Middle frontal gyrus (tissue), 1 donor: ENCODE data around the gene NFYC.

Experiments
- DNase-seq: peaks from one replicate; pipeline ENCODE4 v3.0.0-alpha.2; 2015; ENCODE audit warnings: low spot score; ENCODE audit errors: extremely low spot score

The NFYC gene

DNA sequence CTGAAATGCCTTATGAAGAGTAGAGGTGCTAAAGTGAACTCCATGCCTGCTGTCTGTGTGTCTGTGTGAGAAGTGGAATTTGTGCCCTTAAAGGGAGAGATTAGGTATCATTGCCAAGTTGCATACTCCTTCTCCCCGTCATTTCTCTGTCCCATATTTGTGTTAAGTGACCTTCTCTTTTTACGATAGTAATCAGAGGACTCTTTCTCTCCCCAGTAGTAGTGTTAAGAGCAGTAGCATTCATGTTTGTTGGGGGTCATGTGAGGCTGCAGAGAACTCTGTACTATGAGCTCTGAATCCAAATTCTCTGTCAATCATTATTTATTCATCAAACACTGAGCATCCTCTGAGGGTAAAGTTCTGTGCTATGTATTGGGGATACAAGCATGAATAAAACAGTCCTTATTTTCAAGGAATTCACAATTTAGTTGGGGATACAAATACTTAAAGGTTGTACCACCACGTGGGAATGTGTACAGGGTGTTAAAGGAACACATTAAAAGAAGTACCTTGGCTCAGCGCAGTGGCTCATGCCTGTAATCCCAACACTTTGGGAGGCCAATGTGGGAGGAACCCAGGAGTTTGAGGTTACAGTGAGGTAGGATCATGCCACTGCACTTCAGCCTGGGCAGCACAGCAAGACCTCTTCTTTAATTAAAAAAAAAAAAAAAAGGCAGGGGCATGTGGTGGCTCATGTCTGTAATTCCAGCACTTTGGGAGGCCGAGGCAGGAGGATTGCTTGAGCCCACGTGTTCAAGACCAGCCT is 67.3 kb downstream of the NFYC start:
- no peak for DNase-seq

GRCh38 chr1:40760984-40761383 is 69.5 kb downstream of the NFYC start:
- no peak for DNase-seq

- no peak for DNase-seq
Measured at GRCh38 chr1:40762144-40762923, 70.8 kb downstream of the NFYC start.

DNA sequence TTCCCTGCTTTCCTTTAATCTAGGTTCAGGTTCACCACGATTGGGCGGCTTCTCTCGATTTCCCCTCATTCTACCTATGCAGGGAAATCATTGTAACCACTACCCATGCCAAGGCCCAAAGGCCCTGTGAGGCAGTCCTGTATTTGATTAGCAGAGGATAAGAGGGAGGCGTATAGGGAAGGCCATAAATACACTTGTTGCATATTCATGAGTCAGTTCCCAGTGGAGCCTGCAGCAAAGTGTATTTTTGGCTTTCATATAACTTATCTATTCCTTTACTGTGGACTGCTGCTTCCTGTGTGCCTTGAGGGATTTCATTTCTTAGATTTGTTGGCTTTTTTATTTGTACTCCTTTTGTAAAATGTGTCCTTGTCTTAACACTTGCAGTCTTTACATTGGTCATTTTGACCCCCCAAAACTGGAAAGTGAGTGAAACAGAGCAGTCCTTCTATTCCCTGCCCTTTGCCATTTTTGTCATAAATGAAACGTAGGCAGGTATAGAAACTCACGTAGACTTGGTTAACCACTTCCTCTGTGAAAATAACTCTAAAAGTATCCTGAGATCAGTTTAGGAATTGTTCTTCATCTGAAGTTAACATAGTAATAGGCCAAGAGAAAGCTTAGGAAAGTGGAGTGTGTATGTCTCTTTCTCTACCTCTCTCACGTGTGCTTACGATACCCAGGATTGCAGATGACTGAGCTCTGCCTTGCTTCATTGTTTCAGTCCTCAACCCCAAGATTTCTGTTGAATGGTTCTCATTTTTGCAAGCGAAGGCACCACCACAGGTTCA is 72.4 kb downstream of the NFYC start:
- no peak for DNase-seq

DNA sequence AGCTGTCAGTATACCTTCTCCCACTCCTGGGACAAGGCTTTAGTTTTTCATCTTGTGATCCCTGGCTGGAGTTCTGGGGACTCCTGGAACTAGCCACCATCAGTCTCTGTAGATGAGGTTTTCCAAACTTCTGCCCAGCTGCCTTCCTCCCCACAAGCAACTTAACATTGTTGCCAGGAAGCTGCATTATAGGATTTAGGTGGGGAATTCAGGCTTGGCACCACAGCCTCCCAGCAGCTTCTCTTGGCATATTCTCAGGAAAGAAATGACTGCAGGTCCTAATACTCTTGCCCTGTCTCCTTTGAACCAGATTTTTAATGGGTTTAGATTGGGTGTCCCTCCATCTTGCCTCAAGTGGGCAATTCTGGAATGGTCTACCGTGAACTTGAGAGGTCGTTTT is 73.5 kb downstream of the NFYC start:
- no peak for DNase-seq

GRCh38 chr1:40766017-40766416 is 74.5 kb downstream of the NFYC start:
- no peak for DNase-seq

GRCh38 chr1:40766560-40766959 is 75.1 kb downstream of the NFYC start:
- DNase-seq, result no peak

DNA sequence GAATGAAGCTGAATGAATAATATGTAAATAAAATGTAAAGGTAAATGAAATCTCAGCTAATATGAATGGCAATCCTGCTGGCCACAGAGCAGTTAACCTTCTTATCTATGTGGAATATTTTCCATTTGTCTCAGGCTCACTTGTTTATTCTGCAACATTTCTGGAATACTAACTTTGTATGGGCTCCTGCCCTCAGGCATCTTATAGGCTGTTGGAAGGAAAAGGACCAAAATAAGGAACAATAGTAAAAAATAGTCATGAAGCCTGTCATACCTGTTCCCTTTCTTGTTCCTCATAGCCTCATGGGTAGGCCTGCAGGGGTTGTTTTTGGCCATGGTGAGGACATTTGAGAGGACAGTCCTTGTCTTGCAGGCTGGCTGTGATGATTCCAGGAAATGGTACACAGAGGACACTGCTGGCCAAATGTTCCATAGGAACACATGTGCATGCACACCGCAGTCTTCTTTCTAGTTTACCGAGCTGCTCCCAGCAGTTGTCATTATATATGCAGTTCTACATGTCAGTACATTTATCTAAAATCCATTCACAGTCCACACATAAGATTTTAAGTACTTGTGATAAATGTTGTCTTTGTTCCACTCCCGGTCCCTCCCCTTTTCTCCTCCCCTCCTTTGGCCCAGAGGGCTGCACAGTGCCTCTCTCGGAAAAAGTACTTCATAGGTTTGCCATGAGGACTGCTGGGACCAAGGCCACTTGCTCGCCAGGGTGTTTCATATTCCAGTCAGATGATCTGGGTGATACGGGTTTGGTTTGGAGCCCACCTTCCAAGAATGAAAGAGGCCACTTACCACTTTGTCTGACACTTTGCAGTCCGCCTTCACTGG is 76.9 kb downstream of the NFYC start:
- DNase-seq, result no peak

DNA sequence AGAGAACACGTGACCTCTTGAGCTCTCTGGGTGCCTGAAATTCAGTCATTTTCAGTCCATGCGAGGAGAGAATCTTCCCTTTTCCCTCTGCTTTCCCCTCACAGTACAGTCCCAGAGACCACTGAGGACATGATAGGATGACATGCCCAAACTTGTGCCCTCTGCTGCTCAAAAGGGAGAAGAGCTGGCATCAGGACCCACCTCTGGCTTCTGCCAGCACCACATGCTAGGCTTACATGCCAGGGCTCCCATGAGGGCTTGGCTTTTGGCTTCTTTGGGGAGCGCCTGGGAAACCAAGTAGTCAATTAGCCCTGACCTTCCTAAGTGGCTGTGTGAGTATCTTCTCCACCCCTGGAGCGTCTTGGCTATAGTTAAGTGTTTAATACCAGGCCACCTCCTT is 78.3 kb downstream of the NFYC start:
- no peak for DNase-seq

DNA sequence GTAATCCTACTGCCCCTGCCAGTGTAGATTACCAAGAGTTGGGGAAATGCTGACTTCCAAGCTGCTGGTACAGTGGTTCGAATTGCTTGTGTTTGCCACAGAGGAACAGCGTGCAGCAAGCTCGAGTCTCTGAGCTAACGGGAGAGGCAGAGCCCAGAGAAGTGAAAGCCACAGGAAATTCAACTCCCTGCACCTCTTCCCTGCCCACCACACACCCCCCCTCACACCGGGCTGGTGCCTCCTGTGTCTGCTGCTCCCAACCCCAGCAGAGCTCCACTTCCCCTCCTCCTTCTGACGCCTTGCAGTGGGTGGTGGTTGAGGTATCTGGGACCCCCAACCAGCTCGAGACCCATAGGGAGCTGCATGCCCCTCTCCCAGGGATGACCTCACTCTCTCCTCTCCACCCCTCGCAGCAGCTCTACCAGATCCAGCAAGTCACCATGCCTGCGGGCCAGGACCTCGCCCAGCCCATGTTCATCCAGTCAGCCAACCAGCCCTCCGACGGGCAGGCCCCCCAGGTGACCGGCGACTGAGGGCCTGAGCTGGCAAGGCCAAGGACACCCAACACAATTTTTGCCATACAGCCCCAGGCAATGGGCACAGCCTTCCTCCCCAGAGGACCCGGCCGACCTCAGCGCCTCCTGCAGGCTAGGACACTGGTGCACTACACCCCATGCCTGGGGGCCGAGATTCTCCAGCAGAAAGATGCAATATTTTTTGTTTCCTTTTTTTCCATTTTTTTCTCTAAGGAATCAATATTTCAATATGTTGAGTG is 79.0 kb downstream of the NFYC start:
- no peak for DNase-seq

DNA sequence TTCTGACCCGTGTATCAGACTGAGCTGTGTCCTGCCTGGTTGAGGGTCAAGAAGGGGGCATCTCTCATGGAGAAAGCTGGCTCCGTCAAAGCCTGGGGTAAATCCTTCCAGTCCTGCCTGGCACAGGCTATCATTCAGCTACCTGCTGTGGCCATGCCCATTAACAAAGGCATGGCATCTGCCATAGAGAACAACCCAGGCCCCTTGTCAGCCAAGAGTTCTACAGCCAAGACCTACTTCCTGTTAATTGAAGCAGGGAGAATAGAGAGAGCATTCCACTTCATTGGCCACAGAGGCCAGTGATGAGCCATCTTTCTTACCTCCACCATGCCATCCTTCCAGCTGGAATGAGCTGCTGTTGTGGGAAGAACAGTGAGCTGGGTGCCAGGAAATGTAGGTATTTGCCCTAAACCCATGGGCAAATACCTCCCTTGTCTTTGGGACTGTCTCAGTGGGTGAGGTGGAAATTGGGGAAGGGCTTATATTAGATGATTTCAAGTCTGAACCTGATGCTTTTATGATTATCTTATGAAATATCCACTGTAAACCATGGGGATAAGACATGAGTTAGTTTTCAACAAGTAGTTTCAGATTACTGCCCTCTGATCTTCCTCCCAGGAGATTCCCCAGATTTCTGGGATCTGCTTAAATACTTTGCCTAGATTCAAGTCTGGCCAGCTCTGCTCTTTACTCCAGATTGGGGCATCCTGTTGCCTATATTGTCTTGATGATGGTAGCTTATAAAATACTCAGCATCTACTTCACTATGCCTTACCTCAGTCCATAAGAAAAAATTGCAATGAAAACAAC is 80.8 kb downstream of the NFYC start:
- DNase-seq, result no peak

- no peak for DNase-seq
Measured at GRCh38 chr1:40773748-40774265, 82.3 kb downstream of the NFYC start.

DNA sequence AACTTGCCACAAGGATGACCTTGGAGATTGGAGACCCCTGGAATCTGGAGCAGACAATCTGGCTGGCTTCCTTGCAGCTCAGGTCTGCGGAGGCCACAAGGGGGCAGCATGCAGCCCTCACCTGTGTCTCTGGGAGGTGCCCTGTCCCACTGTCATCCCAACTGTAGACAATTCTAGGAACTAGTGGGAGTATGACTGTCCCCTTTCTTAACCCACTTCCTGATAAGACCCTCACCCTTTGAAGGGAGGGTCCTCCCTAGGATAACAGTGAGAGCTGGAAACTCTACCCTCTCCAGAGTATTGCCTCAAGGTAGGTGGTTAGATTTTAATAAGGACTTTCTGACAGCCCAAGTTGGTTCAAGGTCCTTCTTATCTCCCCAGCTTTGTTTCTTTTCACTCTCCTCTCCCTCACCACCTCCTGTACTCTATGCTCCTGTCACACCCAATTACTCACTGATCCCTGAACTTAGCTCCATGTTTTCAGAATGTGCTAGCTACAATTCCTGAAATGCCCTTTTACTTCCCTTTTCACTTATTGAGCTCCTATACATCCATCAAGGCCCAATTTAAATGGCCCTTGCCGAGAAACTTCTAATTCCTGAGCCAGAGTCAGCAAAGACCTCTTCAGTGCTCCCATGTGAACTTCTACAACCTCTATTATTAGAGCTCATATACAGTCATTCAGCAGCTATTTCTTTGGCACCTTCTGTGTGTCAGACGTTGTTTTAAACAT is 82.9 kb downstream of the NFYC start:
- no peak for DNase-seq

DNA sequence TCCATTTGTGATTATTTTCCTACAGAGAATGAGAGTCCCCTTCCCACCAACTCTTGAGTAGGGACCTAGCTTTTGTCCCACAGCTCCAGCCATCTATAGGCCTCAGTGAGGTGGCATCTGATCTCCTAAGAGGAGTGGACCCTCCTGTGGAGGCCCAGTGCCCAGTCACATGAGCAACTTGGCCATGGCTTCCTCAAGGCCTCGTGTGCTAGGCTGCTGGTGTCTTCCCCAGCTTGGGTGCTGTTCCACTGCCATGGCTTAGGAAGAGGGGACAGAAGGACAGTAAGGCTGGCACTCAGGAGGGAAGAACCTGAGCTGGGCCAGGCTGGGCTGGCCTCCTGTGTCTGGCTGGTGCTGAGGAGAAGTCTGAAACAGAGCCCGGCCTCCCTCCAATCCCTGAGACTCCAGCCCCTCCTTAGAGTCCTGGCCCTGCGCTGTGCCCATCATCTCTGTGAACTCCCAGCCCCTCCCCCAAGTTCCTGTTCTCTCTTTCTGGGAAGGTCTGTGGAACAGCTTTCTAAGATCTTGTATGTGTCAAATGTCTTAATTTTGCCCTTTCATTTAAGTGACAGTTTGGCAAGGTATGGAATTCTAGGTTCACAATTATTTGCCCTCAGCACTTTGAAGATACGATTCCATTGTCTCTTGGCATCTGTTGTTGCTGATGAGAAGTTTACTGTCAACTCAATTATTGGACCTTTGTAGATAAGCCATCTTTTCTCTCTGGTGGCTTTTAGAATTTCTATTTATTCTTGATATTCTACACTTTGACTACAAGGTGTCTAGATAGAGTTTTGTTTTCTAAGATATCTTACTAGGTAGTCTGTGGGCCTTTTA is 85.0 kb downstream of the NFYC start:
- no peak for DNase-seq

DNA sequence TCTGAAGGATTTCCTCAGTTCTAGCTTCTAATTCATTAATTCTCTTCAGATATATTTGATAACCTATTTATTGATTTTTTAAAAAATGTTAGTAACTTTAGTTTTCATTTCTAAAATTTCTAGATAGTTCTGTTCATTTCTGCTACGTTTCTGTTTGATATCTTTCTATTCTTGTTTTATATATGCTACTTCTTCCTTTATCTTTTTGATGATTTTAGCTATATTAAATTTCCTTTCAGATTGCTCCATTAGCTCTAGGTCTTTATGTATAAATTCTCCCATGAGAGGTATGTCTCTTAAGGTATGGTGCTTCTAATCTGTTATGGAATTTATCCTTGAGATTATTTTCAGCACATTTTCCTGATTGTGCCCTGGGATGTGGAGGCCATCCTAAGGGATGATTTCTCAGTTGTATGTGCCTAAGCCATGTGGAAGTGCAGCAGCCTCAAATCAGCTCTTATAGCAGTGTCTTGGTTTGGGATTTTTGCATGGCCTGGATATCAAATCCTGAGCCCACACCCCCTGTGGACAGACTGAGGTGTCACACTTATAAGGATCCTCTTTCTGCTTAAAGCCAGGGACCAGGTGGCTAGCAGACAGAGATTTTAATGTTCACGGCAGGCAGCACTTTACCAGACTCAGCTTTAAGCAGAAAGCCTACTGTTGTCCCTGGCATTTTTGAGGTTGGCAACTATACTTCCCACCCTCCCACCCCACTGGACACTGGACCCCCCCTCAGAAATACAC is 85.9 kb downstream of the NFYC start:
- DNase-seq, result no peak

GRCh38 chr1:40780678-40781607 is 89.4 kb downstream of the NFYC start:
- DNase-seq, result no peak
